RCC 7860 (cell line): Measurements from ENCODE around the gene MGAT3.

Experiments
- DNase-seq: peaks from one replicate; pipeline ENCODE4 v3.0.0-alpha.2; 2015; ENCODE audit warnings: low spot score
- FAIRE-seq: peaks from 2 replicates; lab custom pipeline; 2012; peaks lifted over from hg19 to GRCh38; lab: Jason Lieb, UNC

MGAT3 gene

DNA sequence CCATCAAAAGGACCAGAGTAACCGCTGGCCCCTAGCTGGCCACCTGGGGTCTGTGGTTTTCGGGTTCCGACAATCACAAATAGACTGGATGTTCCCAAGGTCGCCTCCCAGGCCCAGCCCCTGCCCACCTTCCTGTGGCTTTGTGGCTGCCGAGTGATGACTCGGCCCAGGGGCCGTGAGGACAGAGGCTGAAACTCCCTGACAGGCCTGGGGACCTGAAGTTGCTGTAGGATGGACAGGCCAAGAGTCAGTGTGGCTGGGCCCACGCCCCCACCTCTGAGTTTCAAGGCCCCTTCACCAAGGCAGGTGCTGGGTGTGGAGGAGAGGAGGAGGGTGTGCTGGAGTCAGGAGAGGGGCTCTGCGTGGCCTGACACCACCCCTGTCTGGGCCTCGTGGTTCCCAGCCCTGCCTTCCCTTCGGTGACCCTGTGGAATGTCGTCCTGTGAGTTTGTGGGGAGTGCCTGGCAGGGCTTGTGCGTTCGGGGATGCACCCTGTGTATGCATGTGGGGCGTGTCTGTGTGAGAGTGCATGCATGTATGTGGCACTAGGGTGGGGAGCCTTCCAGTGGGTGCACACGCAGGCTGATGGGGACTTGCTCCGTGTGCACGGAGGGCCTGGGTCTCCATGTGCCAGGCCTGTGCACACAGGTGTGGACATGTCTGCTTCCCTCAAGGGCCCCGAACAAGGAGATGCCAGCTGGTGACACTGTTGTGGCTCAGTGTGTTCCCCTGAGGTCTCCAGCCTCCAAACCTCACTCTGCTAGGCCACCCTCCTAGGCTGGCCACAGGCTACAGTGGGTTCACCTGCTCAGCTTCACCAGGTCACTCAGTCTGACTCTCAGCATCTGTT, 8.4 kb upstream of the MGAT3 start:
- no peak for DNase-seq

GRCh38 chr22:39449708-39450107, 7.1 kb upstream of the MGAT3 start:
- DNase-seq (no peak), FAIRE-seq (no peak)

More for the DNA sequence above, 8.4 kb upstream of the MGAT3 start:
- no peak for FAIRE-seq

DNA sequence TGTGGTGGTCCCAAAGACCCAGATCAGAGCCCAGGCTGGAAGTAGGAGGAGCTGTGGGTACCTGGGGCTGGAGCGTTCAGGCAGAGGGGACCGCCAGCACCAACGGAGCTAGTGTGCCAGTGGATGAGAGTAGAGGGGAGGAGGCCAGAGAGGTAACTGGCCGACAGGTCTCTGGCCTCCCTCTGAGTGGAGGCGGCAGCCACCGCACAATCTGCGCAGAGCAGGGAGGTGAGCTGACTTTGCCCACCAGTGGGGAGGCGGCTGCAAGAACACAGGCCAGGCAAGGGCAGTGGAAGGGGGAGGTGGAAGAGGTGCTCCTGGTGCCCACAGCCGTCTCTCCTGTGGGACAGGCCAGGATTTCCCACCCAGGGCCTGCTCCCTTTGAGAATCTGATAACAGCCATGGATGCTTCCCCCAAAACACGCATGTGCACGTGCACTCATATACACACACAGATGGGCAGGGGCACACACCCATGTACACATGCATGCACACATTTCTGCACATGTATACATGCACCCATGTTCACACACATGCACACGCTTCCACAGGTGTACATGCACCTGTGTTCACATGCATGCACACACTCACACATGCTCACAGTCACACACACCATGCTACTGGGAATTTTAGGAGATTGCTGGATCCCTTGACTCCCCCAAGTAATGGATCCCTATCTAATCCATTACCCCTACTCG, 6.4 kb upstream of the MGAT3 start:
- no peak for FAIRE-seq

DNA sequence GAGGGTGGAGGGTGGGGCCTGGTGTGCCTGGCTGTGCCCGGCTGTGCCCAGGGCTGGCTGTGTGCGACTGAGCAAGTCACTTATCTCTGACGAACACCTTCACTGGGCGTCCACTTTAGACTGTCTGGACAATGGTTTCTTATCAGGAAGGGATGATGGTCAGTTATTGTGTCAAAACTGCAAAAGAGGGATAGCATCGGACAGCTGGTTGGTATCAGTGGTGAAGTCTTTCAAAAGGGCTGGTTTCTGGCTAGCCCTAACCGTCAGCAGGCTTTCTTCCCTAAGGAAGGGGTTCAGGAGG, 4.1 kb upstream of the MGAT3 start:
- no peak for FAIRE-seq
- DNase-seq, result no peak

More for the DNA sequence above, 6.4 kb upstream of the MGAT3 start:
- DNase-seq, result no peak

GRCh38 chr22:39453765-39454378, 2.9 kb upstream of the MGAT3 start:
- DNase-seq (no peak), FAIRE-seq (no peak)

- DNase-seq (no peak), FAIRE-seq (no peak)
These were observed 2.4 kb upstream of the MGAT3 start for GRCh38 chr22:39454385-39454871.

- no peak for DNase-seq
- FAIRE-seq, result no peak
These were observed 365 bp downstream of the MGAT3 start for GRCh38 chr22:39457198-39457555.

- no peak for DNase-seq
- no peak for FAIRE-seq
These were observed 988 bp downstream of the MGAT3 start for GRCh38 chr22:39457556-39458443.

DNA sequence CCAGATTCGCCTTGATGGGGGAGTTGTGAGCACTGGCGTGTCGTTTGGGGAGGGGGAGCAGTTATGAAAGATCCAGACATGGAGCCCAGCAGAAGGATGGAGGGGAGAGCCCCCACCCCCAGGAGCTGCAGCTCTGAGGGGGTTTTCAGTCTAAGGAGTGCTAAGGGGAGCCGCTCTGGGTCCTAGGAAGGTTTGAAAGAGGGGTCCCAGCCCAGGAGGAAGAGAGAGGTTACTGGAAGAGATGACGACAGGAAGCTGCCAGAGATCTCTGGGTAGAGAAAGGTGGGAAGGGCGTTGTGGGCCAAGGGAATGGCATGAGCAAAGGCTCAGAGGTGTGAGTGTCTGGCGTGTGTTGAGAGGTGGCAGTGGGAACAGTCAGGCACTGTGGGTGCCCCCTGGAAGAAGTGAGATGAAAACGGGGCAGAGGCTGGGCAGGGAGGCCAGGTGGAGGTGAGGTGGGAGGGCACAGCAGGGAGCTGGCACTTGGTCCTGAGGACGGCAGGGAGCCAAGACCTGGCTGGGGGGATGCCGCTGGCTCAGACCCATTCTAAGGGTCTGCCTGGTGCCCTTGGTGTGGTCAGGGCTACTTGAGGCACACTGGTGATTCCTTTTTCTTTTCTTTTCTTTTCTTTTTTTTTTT, 1.8 kb downstream of the MGAT3 start:
- DNase-seq (no peak), FAIRE-seq (no peak)

- FAIRE-seq (no peak), DNase-seq (no peak)
These were observed 2.9 kb downstream of the MGAT3 start for GRCh38 chr22:39459681-39460080.

DNA sequence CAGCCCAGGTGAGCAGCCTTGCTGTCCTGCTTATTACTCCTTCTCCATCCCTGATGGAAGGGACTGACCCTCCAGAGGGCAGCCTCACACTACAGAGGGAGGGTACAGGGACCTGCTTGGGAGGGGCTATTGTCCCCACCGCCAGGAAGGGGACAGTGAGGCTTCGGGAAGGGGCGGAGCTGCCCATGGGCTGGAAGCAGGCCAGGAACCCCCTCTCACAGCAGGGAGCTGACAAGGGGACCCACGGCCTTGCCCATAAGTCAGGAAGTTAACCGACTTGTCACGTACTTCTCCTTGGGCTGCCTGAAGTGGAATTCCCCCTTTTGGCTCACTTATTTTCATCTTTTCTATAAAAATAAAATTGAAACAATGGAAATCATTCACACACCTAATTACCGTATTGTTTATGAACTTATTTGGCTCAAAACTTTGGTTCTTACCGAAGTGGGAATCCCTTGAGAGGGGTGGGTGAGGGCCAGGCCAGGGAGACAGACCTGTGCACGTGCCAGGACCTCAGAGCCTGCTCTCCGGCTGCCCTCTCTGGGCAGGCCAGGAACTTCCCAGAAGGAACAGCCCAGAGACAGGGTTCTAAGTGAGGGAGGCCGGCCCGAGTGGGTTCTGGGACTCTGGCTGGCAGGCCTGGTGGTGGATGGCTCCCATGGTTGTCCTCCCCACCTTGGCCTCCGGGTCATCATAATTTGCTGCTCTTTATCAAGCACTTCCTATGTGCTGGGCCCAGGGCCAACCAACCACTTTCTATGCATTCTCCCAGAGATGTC, 5.8 kb downstream of the MGAT3 start:
- FAIRE-seq (no peak), DNase-seq (no peak)

DNA sequence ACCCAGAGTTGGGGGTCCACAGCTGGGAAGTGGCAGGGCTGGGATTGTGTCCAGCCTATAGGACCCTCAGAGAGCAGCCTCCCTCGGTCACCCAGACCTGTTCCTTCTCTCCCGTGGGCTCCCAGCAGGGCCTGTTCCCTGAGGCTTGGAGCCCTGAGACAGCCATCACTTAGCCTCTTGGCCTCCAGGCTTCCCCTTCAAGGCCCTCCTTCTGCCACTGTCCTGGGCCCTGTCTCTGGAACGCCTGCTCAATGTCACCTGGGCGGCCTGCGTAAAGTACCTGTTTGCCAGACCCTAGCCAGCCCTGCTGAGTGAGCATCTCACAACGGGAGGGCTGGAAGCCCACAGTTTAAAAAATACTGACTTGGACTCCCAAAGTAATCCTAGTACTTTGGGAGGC, 6.5 kb downstream of the MGAT3 start:
- DNase-seq, result no peak
- no peak for FAIRE-seq

- FAIRE-seq (no peak), DNase-seq (no peak)
These were observed 7.1 kb downstream of the MGAT3 start for GRCh38 chr22:39463931-39464390.

GRCh38 chr22:39466228-39467006, 9.6 kb downstream of the MGAT3 start:
- DNase-seq (no peak), FAIRE-seq (no peak)

DNA sequence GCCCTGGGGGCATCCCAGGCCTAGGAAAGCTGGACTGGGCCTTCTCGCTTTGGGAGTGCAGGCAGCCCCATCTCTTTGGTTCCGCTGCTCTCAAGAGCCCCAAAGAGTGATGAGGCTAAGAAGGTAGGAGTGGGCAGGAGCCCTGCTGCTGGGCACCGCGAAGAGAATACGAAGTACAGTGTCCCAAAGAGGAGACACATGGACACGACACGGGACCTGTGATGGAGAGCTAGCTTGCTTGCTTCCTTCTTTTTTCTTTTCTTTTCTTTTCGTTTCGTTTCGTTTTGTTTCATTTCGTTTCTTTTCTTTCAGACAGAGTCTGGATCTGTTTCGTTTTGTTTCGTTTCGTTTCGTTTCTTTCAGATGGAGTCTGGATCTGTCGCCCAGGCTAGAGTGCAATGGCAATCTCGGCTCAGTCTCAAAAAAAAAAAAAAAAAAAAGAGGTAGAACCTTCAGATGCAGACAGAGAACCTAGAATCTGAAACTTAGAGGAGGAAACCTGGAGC, 10.6 kb downstream of the MGAT3 start:
- FAIRE-seq, result no peak
- DNase-seq, result no peak

DNA sequence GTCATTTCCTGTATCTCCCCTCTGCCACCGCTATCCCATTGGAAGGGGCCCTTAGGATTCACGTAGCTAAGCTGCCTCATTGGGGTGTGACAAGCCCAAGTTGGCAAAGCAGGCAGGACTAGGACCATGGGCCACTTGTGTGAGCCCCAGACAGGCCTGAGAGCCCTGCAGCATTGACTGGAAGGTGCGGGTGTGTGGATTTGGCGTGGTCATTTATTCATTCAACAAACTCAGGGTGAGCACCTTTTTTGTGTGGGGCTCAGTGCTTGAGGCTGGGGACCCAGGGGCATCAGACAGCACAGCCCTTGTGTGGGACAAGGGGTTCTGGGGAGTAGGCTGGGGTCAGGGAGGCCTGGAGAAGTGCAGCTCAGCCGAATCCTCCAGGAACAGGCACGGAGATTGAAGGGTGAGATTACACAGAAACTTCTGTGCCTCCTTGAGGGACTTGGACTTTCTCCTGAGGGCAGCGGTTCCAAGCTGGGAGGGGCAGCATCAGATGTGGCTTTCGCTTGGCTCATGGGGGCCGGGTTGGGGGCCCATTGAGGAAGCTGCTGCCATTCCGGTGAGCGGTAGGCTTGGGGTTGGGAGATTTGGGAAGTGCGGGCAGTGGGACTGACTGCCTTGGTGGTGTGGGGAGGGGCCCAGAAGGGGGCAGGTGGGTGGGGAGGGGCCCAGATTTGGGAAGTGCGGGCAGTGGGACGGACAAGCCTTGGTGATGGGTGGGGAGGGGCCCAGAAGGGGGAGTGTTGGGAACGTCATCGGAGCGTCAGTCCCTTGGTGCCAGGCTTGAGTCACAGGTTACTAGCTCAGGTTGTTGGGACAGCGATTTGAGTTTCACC, 11.9 kb downstream of the MGAT3 start:
- DNase-seq (no peak), FAIRE-seq (no peak)

DNA sequence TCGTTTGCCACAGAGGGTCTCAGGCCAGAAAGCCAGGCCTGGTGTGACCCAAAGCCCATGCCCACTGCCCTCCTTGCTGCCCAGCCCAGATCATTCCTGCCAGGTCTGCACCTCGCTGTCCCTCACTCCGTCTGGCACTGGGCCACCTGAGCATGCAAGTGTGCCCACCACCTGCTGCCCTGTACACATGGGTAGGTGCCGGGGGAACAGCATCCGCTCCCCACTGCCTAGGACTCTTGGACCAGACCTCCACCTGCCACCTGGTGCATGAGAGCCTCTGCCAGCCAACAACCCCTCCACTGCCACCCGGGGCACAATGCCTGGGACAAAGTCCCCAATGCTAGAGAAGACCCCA, 12.5 kb downstream of the MGAT3 start:
- DNase-seq (no peak), FAIRE-seq (no peak)
